K562 (cell line): Measurements from ENCODE around the gene FAM234A. TPM values are rescaled to one million over a fixed set of nuclear protein-coding genes. Genes with fewer than 3 reads are reported as not detected.
"Not testable (repeated sequence)": the region's sequence is repeated elsewhere in the genome, so short reads cannot be mapped to it uniquely, and the experiment has no call there.

Experiments used
- ATAC-seq: fragments of 200-7000 bp; cut with Tn5 transposase; 3 replicates; pipeline ENCODE4 v1.9.1; 2020; ENCODE audit warnings: moderate library complexity
- BruUV-seq: library from RNA; stranded (reverse); fragments of 400-500 nt; replicated peaks from 2 replicates; lab custom pipeline; 2021; lab: Mats Ljungman, UMichigan
- CTCF ChIA-PET: fragments of 300-600 bp; formaldehyde crosslinking; extraction: SDS; loops from one replicate; lab custom pipeline; 2021; ENCODE audit warnings: low intra/inter-chr PET ratio; lab: Yijun Ruan, JAX
- POLR2A ChIA-PET: fragments of 300-600, 350-650 bp; sonication (Branson Sonifier 250); formaldehyde crosslinking; extraction: SDS; loops from one replicate; lab custom pipeline; 2021; ENCODE audit warnings: antibody characterized with exemption, inconsistent platforms; lab: Yijun Ruan, JAX
- DNase-seq, 4 experiments: peaks; one replicate each; pipeline versions ENCODE4 v3.0.0 to v3.0.0-alpha.2; 2011 to 2018; ENCODE audit warnings: low spot score in 3 of 4, mixed read lengths in 3 of 4; ENCODE audit errors: extremely low read depth in 1 of 4
- FAIRE-seq: peaks from 2 replicates; lab custom pipeline; 2011; peaks lifted over from hg19 to GRCh38; lab: Jason Lieb, UNC
- H2AFZ ChIP-seq: 2 replicates; pipeline ENCODE4 v1.6.0; 2011; ENCODE audit warnings: low read depth, low read length, control low read depth, inconsistent platforms
- H3K27ac ChIP-seq: fragments of 200-600 bp; 3 replicates; pipeline ENCODE4 v1.8.0; 2011; ENCODE audit warnings: low read depth, mild to moderate bottlenecking, control low read depth, inconsistent platforms, low read length, moderate library complexity, mixed read lengths; ENCODE audit errors: extremely low read depth
- H3K27me3 ChIP-seq, 2 experiments: fragments of 300-600 bp in 1 of 2; 2 replicates in 1 of 2; 3 replicates in 1 of 2; pipeline versions ENCODE4 v1.6.0 to v1.8.0; 2011; ENCODE audit warnings: inconsistent platforms in 2 of 2, low read length in 2 of 2, mild to moderate bottlenecking in 1 of 2, mixed read lengths in 1 of 2, moderate library complexity in 1 of 2; ENCODE audit not compliant: control insufficient read depth in 2 of 2, insufficient read depth in 2 of 2
- H3K36me3 ChIP-seq: fragments of 300-600 bp; 3 replicates; pipeline ENCODE4 v1.8.0; 2011; ENCODE audit warnings: mild to moderate bottlenecking, low read length, inconsistent platforms; ENCODE audit not compliant: control insufficient read depth, insufficient read depth
- H3K4me1 ChIP-seq, 2 experiments: fragments of 200-600 bp in 1 of 2; replicated peaks in 1 of 2; 2 replicates in 1 of 2; 3 replicates in 1 of 2; pipeline versions ENCODE4 v1.5.1 to v1.8.0; 2011; ENCODE audit warnings: inconsistent platforms in 2 of 2, low read length in 2 of 2, mild to moderate bottlenecking in 1 of 2, mixed read lengths in 1 of 2, moderate library complexity in 1 of 2; ENCODE audit not compliant: control insufficient read depth in 2 of 2, insufficient read depth in 2 of 2
- H3K4me2 ChIP-seq: 2 replicates; pipeline ENCODE4 v1.6.1; 2011; ENCODE audit warnings: low read length, control low read depth, inconsistent platforms, mixed read lengths; ENCODE audit not compliant: insufficient read depth
- H3K4me3 ChIP-seq: fragments of 200-600 bp; sonication (generic), shearing (Covaris generic); 2 replicates; pipeline ENCODE4 v1.5.1; 2016; ENCODE audit warnings: control low read depth, inconsistent platforms
- H3K79me2 ChIP-seq: fragments of 200-600 bp; 3 replicates; pipeline ENCODE4 v1.8.0; 2011; ENCODE audit warnings: low read length, inconsistent platforms; ENCODE audit not compliant: control insufficient read depth, insufficient read depth
- H3K9ac ChIP-seq, 2 experiments: 2 replicates each; pipeline versions ENCODE4 v1.6.0 to v1.6.1; 2011; ENCODE audit warnings: low read depth in 2 of 2, low read length in 2 of 2, control low read depth in 1 of 2, inconsistent platforms in 1 of 2, mild to moderate bottlenecking in 1 of 2, mixed read lengths in 1 of 2; ENCODE audit not compliant: insufficient read depth in 1 of 2
- H3K9me1 ChIP-seq: one replicate; pipeline ENCODE4 v1.6.0; 2011; ENCODE audit warnings: inconsistent platforms, mild to moderate bottlenecking, low read length, moderate library complexity; ENCODE audit not compliant: control insufficient read depth, insufficient read depth
- H3K9me3 ChIP-seq: replicated peaks from 2 replicates; pipeline ENCODE4 v1.5.1; 2011; ENCODE audit warnings: low read depth, low read length, inconsistent platforms; ENCODE audit not compliant: control insufficient read depth, insufficient read depth
- H4K20me1 ChIP-seq: replicated peaks from 2 replicates; pipeline ENCODE4 v1.6.1; 2011; ENCODE audit warnings: low read length, inconsistent platforms, mixed read lengths; ENCODE audit not compliant: control insufficient read depth, insufficient read depth
- ZNF316 ChIP-seq: fragments of 450-650 bp; IDR thresholded peaks from 2 replicates; pipeline ENCODE4 v1.6.1; 2016
- WGBS: fragments of 100-300 bp; shearing (Covaris generic); methylation state at CpG from one replicate; pipeline ENCODE4 v1.1.6; 2016; ENCODE audit warnings: low coverage, mixed read lengths; ENCODE audit not compliant: insufficient coverage; ENCODE audit errors: missing lambda C conversion rate; 5-methylcytosine and 5-hydroxymethylcytosine counted together
- in situ Hi-C: fragments of 300-500 bp; cut with MboI; formaldehyde crosslinking; loops from 4 replicates; pipeline ENCODE4 v1.15.0; 2018; ENCODE audit warnings: inconsistent platforms, mixed read lengths
- intact Hi-C: fragments of 100-400 bp; cut with micrococcal nuclease; formaldehyde crosslinking; loops from 2 replicates; pipeline ENCODE4 v1.14.2; 2022
- polyA plus RNA-seq, 8 experiments: library from polyadenylated mRNA; depleted of rRNA in 4 of 8; stranded (reverse) in 5 of 8; unstranded in 3 of 8; fragments of >200 nt; fragmentation: Nextera tagmentation in 2 of 8; fragmentation: Illumina TruSeq in 1 of 8; extraction: Ambion mirVana in 2 of 8; extraction: Trizol in 1 of 8; gene quantifications; 2 replicates each; pipeline versions ENCODE4 v1.2.1 to v1.2.3, GENCODE V29; 2011 to 2014; ENCODE audit warnings: inconsistent platforms in 1 of 8, missing spikeins in 1 of 8
- total RNA-seq, 7 experiments: library from RNA; depleted of rRNA in 6 of 7; stranded (reverse); fragments of >200 nt in 6 of 7; fragmentation: Illumina TruSeq in 2 of 7; extraction: Trizol in 2 of 7; gene quantifications; 2 replicates each; pipeline versions ENCODE4 v1.2.1 to v1.2.3, GENCODE V29; 2011 to 2021; ENCODE audit warnings: low replicate concordance in 1 of 7

The FAM234A gene
- total and polyA plus RNA-seq, 9 of the 15 experiments (the other 6 are each of a cell fraction or from before 2014, with no cell fraction given): 1.0 to 47.9 (median 15.0) TPM

DNA sequence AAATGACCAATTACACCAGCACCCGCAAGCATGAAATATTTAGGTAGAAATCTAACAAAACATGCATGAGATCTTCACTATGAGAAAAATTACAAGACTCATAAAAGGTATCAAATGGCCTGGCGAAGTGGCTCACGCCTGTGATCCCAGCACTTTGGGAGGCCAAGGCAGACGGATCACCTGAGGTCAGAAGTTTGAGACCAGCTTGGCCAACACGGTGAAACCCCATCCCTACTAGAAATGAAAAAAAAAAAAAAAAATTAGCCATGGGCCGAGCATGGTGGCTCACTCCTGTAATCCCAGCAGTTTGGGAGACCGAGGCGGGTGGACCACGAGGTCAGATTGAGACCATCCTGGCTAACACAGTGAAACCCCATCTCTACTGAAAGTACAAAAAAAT, 30.6 kb upstream of the FAM234A start:
- H3K9me3 ChIP-seq, CTCF ChIA-PET, ATAC-seq, H3K9me1 ChIP-seq, FAIRE-seq, H3K4me3 ChIP-seq, in situ Hi-C loops, H2AFZ ChIP-seq, H3K4me2 ChIP-seq, BruUV-seq, H3K27me3 ChIP-seq, DNase-seq, H3K4me1 ChIP-seq, H3K27ac ChIP-seq, H3K79me2 ChIP-seq, intact Hi-C loops, H3K9ac ChIP-seq, H4K20me1 ChIP-seq: not testable (repeated sequence)
- POLR2A ChIA-PET: interaction anchor here (1.3 kb wide), 1 partner anchor 21 kb away, joined by 3 read pairs; no protein-coding TSS in a partner anchor
- WGBS: 97% methylated on average over 6 of the region's 9 CpGs
- peaks cover 86% of the 10 kb centered on the region for H3K36me3 ChIP-seq

DNA sequence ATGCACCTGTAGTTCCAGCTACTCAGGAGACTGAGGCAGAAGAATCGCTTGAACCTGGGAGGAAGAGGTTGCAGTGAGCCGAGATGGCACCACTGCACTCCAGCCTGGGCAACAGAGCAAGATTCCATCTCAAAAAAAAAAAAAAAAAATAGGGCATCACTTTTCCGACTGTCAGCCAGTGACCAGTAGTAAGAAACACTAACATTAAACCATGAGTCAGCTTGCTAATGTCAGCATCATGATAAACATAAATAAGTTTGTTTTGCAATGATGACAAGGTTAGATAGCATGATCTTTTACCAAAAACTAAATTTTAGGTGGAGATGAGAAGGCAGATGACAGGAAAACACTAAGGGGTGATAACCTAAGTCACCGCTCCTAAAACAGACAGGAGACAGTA, 25.3 kb upstream of the FAM234A start:
- H3K4me3 ChIP-seq, DNase-seq, H3K9me3 ChIP-seq, in situ Hi-C loops, intact Hi-C loops, H3K4me1 ChIP-seq, H3K27me3 ChIP-seq, H2AFZ ChIP-seq, H3K9ac ChIP-seq, H4K20me1 ChIP-seq, H3K4me2 ChIP-seq, FAIRE-seq, ATAC-seq, CTCF ChIA-PET, H3K27ac ChIP-seq, BruUV-seq, H3K9me1 ChIP-seq: not testable (repeated sequence)
- POLR2A ChIA-PET: interaction anchor here (0.7 to 1.2 kb wide), 3 partner anchors 14 to 23 kb away, joined by 4 to 5 read pairs (median 4); no protein-coding TSS in a partner anchor
- WGBS: 83% methylated on average over 3 of the region's 4 CpGs
- H3K36me3 ChIP-seq: peaks cover 92% of the 10 kb centered on the region
- H3K79me2 ChIP-seq: peaks cover 37% of the 10 kb centered on the region
- 0 out of 2 replicates have a peak, but pooled peaks have one; percentile 11 for TF ChIP-seq ZNF316

DNA sequence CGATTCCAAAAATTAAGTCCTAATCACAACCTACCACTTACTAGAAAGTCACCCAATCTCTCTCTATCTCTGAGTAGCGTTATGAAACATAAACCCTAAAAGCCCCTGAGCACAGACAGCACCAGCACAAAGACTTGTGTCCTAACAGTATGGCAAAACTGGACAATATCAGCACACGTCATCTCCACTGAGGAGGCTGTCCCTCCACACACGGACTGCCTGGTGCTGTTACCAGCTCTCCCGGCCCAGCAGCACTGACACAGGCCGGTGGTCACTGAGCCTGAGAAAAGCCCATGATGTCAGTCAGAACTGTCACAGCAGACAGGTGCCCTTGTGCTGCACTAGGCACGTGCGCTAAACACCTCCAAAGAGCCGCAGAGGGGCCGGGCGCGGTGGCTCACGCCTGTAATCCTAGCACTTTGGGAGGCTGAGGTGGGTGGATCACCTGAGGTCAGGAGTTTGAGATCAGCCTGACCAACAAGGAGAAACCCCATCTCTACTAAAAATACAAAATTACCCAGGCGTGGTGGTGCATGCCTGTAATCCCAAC, 22.9 kb upstream of the FAM234A start:
- CTCF ChIA-PET, H3K4me3 ChIP-seq, intact Hi-C loops, H3K9me3 ChIP-seq, FAIRE-seq, DNase-seq, BruUV-seq, H3K27ac ChIP-seq, H3K4me1 ChIP-seq, H3K4me2 ChIP-seq, H2AFZ ChIP-seq, H4K20me1 ChIP-seq, POLR2A ChIA-PET, ATAC-seq, H3K27me3 ChIP-seq, H3K9me1 ChIP-seq, in situ Hi-C loops: not testable (repeated sequence)
- 82% methylated on average over 11 of the region's 14 CpGs for WGBS
- Histone ChIP-seq H3K9ac (peak overlapping the region in 1 of 2 experiments; percentile 76; a peak in 2 of 4 replicates), H3K79me2 (peaks cover 48% of the 10 kb centered on the region), H3K36me3 (peaks cover 92% of the 10 kb centered on the region)
